Suppressor macrophage treated with lipopolysaccharide for 4 hours (primary cell): ENCODE data around the gene LDB2.
"Not testable (repeated sequence)": the region's sequence is repeated elsewhere in the genome, so short reads cannot be mapped to it uniquely, and the experiment has no call there.

ENCODE experiments used
- DNase-seq: peaks from one replicate; pipeline ENCODE4 v3.0.0-alpha.2; 2020

LDB2 gene

GRCh38 chr4:16636912-16637630 is 261.4 kb downstream of the LDB2 start:
- DNase-seq: no peak

GRCh38 chr4:16636304-16636703 is 262.1 kb downstream of the LDB2 start:
- DNase-seq: no peak

- DNase-seq: not testable (repeated sequence)
Measured at GRCh38 chr4:16629274-16629673, 269.2 kb downstream of the LDB2 start.

GRCh38 chr4:16628835-16629234 is 269.6 kb downstream of the LDB2 start:
- not testable (repeated sequence) for DNase-seq

GRCh38 chr4:16627999-16628398 is 270.4 kb downstream of the LDB2 start:
- no peak for DNase-seq

- DNase-seq: peak; percentile 1
Measured at GRCh38 chr4:16626945-16627344, 271.5 kb downstream of the LDB2 start.

GRCh38 chr4:16622826-16623225 is 275.6 kb downstream of the LDB2 start:
- no peak for DNase-seq

- no peak for DNase-seq
Measured at GRCh38 chr4:16617435-16617834, 281.0 kb downstream of the LDB2 start.

GRCh38 chr4:16617011-16617410 is 281.4 kb downstream of the LDB2 start:
- no peak for DNase-seq

- no peak for DNase-seq
Measured at GRCh38 chr4:16609170-16609758, 289.2 kb downstream of the LDB2 start.

- no peak for DNase-seq
Measured at GRCh38 chr4:16608611-16609125, 289.8 kb downstream of the LDB2 start.

GRCh38 chr4:16608123-16608522 is 290.3 kb downstream of the LDB2 start:
- DNase-seq: no peak

- no peak for DNase-seq
Measured at GRCh38 chr4:16607241-16608066, 291.0 kb downstream of the LDB2 start.

GRCh38 chr4:16606691-16607090 is 291.8 kb downstream of the LDB2 start:
- no peak for DNase-seq

- DNase-seq: no peak
Measured at GRCh38 chr4:16603178-16603577, 295.3 kb downstream of the LDB2 start.

GRCh38 chr4:16598597-16599206 is 299.7 kb downstream of the LDB2 start:
- DNase-seq: no peak

GRCh38 chr4:16597845-16598596 is 300.4 kb downstream of the LDB2 start:
- DNase-seq: no peak

- no peak for DNase-seq
Measured at GRCh38 chr4:16597443-16597842, 301.0 kb downstream of the LDB2 start.

GRCh38 chr4:16596267-16596666 is 302.2 kb downstream of the LDB2 start:
- DNase-seq: no peak

GRCh38 chr4:16594128-16594527 is 304.3 kb downstream of the LDB2 start:
- no peak for DNase-seq

GRCh38 chr4:16593386-16593785 is 305.1 kb downstream of the LDB2 start:
- no peak for DNase-seq

GRCh38 chr4:16591272-16591826 is 307.1 kb downstream of the LDB2 start:
- DNase-seq: no peak
